ENCODE measurements around the gene CRTC1.

CRTC1 gene

DNA sequence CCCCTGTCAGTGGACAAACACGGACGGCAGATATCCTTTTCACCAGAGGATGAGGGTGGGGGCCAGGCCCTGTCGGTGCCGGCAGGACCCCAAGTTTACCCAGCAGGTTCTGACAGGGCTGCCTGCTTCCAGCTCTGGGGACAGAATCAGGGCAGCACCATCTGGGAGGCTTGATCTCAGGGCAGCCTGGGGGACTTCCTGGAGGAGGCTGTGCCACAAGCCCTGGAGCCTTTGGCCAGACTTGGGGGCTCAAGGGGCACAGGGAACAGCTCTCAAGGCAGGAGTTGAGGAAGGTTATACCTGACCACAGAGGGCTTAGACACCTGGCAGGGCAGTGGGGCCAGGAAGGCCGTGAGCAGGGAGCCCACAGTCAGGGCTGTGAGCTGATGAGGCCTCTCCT lies 62.5 kb downstream of the CRTC1 start:
- H3K9me3 ChIP-seq (ENCODE audit: control insufficient read depth in 1 of 2, low read length in 2 of 2) = no peaks in the 10 kb centered on the region
- H3K27ac ChIP-seq (ENCODE audit: low read length) = no peak overlapping the region
- no peak overlapping the region for H3K4me3 ChIP-seq (ENCODE audit: low read depth in 1 of 2, low read length in 2 of 2)
- peaks cover 4 to 17% of the 10 kb centered on the region in 2 donors for H3K4me1 ChIP-seq (ENCODE audit: control insufficient read depth in 1 of 2, insufficient read depth in 2 of 2, low read length in 2 of 2)
- H3K27me3 ChIP-seq (ENCODE audit: low read depth, low read length) = no peaks in the 10 kb centered on the region
- peaks cover 6 to 13% of the 10 kb centered on the region in 2 donors for H3K36me3 ChIP-seq (ENCODE audit: control insufficient read depth in 1 of 2, insufficient read depth in 2 of 2, low read length in 2 of 2)

DNA sequence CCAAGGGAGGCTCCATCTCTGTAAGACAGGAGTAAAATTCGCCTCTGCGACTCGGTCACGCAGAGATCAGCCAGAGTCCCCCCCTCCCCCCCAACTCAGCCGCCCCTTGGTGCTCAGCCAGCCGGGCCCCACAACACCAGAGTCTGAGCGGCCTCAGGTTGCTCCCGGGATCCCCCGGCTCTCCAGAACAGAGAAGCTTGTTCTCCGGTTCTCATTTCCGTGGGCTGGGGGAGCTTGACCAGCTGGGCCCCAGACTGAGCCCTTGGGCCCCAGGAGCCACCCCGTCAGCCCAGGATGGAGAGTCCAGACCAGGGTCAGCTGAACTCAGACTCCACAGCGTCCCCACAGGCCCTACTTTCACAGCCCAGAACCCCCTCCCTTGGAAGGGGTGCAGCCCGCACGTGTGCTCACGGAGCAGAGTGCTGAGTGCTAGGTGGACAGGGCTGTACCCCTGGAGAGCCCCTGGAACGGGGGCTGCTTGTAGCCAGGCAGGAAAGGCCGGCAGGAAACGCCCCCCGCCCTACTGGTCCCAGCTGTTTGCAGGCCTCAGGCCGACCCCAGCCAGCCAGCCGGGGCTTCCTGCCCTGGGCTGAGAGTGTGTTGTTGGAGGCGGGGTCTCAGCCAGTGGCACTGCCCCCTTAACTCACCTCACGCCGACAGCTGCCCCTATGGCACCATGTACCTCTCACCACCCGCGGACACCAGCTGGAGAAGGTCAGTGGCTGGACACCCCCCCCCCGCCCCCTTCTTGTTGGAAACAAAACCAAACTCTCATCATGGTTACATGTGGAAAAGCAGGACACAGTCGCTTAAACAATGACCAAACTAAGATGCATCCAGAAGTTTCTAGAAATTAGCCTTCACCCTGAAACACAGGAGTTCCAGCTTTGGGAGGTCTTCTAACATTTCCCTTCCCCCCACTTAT lies 63.2 kb downstream of the CRTC1 start:
- H3K27ac ChIP-seq (ENCODE audit: low read length) = no peak overlapping the region
- no peaks in the 10 kb centered on the region for H3K9me3 ChIP-seq (ENCODE audit: control insufficient read depth in 1 of 2, low read length in 2 of 2)
- no peak overlapping the region for H3K4me3 ChIP-seq (ENCODE audit: low read depth in 1 of 2, low read length in 2 of 2)
- H3K36me3 ChIP-seq (ENCODE audit: control insufficient read depth in 1 of 2, insufficient read depth in 2 of 2, low read length in 2 of 2) = peaks cover 7 to 19% of the 10 kb centered on the region in 2 donors
- peaks cover 0 to 15% of the 10 kb centered on the region in 2 donors for H3K4me1 ChIP-seq (ENCODE audit: control insufficient read depth in 1 of 2, insufficient read depth in 2 of 2, low read length in 2 of 2)
- H3K27me3 ChIP-seq (ENCODE audit: low read depth, low read length) = no peaks in the 10 kb centered on the region

DNA sequence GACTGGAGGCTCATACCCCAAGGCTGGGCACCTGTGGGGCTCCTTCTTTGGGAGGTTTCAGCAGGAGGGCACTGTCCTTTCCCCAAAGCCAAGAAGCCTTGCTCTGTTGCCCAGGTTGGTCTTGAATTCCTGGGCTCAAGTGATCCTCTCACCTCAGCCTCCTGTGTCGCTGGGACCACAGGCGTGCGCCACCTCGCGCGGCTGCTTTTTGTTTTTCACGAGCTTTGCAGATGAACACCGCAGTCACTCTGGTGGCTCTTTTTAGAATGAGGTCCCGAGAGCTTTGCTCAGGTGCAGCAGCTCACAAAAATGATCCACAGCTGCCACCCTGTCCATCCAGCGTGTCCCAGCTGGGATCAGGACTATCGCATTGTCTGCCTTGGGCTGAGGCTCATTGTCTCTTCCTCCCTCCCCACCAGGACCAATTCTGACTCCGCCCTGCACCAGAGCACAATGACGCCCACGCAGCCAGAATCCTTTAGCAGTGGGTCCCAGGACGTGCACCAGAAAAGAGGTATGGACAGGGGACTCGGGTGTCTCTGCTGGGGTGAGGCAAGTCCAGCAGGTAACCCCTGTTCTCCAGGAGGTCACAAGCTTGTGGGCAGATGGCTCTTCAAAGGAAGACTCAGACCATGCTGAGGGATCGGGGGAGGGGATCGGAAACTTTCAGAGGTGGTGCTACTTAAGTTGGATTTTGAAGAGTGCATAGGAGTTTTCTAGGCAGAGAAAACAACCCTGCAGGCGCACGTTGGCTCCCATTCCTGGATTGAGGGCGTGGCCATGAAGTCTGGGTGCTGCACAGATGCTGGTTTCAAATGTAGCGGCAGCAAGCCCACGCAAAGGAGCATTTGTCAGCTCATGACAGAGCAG lies 66.1 kb downstream of the CRTC1 start:
- H3K27me3 ChIP-seq (ENCODE audit: low read depth, low read length) = no peaks in the 10 kb centered on the region
- no peak overlapping the region for H3K4me3 ChIP-seq (ENCODE audit: low read depth in 1 of 2, low read length in 2 of 2)
- H3K4me1 ChIP-seq (ENCODE audit: control insufficient read depth in 1 of 2, insufficient read depth in 2 of 2, low read length in 2 of 2) = no peaks in the 10 kb centered on the region
- H3K27ac ChIP-seq (ENCODE audit: low read length) = no peak overlapping the region
- peaks cover 7 to 33% of the 10 kb centered on the region in 2 donors for H3K36me3 ChIP-seq (ENCODE audit: control insufficient read depth in 1 of 2, insufficient read depth in 2 of 2, low read length in 2 of 2)
- no peaks in the 10 kb centered on the region for H3K9me3 ChIP-seq (ENCODE audit: control insufficient read depth in 1 of 2, low read length in 2 of 2)

DNA sequence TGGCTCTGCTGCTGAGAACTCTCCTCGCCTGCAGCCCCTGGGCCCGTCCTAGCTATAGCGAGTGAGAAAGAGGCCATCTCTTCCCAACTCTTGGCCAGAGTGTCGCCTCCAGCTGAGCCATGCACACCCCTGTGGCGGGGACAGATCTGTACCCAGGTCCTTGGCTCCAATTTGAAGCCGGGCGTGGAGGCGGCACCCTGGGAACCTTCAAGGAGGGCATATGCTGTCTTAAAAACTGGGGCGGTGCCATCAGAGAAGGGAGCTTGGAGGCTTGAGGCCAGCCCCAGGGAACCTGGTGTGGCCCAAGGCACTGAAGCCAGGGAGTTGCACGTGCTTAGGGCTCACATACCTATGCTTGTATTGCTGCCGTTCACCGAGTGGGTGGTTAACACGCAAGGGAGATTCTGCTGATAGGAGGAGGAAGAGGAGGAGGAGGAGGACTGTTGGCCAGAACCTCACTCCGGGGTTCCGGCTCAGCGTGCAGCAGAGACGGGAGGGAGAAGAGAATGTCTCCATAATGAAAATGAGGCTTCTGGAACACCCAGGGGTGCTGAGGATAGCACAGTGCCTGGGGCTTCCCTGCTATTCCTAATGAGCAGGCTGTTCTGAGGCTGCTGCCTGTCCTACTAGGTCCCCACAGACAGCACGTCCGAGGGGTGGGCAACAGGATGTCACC lies 67.0 kb downstream of the CRTC1 start:
- Histone ChIP-seq H3K27ac (ENCODE audit: low read length) (no peak overlapping the region), H3K27me3 (ENCODE audit: low read depth, low read length) (no peaks in the 10 kb centered on the region), H3K36me3 (ENCODE audit: control insufficient read depth in 1 of 2, insufficient read depth in 2 of 2, low read length in 2 of 2) (peaks cover 7 to 33% of the 10 kb centered on the region in 2 donors), H3K4me3 (ENCODE audit: low read depth in 1 of 2, low read length in 2 of 2) (no peak overlapping the region), H3K4me1 (ENCODE audit: control insufficient read depth in 1 of 2, insufficient read depth in 2 of 2, low read length in 2 of 2) (no peaks in the 10 kb centered on the region), H3K9me3 (ENCODE audit: control insufficient read depth in 1 of 2, low read length in 2 of 2) (no peaks in the 10 kb centered on the region)

DNA sequence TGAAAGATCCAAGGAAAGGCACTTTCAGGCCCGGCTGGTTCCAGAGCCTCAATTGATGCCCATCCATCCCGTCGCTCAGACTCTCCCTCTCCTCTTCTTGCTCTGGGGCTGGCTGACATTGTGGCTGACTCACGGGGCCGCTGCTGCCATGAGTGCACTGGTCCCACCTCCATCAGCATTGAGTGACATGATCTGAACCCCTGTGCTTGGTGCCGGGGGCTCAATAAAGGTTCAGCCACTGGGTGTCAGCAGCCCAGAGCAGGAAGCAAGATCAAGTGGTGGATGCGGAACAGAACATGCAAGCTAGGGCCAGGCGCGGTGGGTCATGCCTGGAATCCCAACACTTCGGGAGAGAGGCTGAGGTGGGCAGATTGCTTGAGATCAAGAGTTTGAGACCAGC lies 68.1 kb downstream of the CRTC1 start:
- H3K9me3 ChIP-seq (ENCODE audit: control insufficient read depth in 1 of 2, low read length in 2 of 2) = no peaks in the 10 kb centered on the region
- no peak overlapping the region for H3K4me3 ChIP-seq (ENCODE audit: low read depth in 1 of 2, low read length in 2 of 2)
- H3K36me3 ChIP-seq (ENCODE audit: control insufficient read depth in 1 of 2, insufficient read depth in 2 of 2, low read length in 2 of 2) = peaks cover 7 to 33% of the 10 kb centered on the region in 2 donors
- H3K27me3 ChIP-seq (ENCODE audit: low read depth, low read length) = no peaks in the 10 kb centered on the region
- H3K4me1 ChIP-seq (ENCODE audit: control insufficient read depth in 1 of 2, insufficient read depth in 2 of 2, low read length in 2 of 2) = no peaks in the 10 kb centered on the region
- H3K27ac ChIP-seq (ENCODE audit: low read length) = no peak overlapping the region

DNA sequence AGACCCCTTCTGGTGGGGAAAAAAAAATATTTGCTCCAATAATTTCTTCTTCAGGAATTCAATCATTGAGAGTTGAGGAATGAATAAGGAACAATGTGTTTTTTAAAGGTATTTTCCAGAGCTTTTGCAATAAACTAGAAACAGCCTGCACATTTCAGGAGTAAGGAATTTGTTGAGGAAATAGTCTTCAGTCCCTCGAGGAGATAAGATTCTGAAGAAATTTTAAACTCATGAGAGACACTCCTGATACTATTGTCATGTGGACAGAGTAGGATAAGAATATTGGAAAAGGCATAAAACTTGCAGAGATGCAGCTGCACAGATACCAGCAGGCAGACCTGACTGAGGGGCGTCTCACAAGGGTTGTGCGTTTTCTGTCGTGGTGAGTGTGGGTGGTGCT lies 71.0 kb downstream of the CRTC1 start:
- Histone ChIP-seq H3K4me3 (ENCODE audit: low read depth in 1 of 2, low read length in 2 of 2) (no peak overlapping the region), H3K4me1 (ENCODE audit: control insufficient read depth in 1 of 2, insufficient read depth in 2 of 2, low read length in 2 of 2) (no peaks in the 10 kb centered on the region), H3K27me3 (ENCODE audit: low read depth, low read length) (no peaks in the 10 kb centered on the region), H3K9me3 (ENCODE audit: control insufficient read depth in 1 of 2, low read length in 2 of 2) (no peaks in the 10 kb centered on the region), H3K36me3 (ENCODE audit: control insufficient read depth in 1 of 2, insufficient read depth in 2 of 2, low read length in 2 of 2) (peaks cover 7 to 33% of the 10 kb centered on the region in 2 donors), H3K27ac (ENCODE audit: low read length) (no peak overlapping the region)

DNA sequence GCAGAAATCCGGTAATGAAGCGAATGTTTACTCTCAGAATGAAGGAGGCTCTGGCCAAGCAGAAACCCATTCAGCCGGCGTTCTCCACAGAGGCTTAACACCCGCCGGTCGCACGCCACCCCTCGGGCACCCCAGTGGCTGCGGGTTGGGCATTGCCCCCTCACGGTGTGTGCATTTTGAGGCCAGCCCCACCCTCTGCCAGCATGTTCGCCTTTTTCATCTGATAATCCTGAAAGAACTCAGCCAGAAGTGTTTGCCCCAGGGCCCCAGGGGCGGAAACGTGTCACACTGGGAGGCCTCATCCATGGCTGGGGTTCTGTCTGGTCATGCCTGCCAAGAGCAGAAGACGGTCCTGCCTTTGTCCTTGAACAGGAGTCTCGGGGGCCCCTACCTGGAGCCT lies 73.4 kb downstream of the CRTC1 start:
- H3K36me3 ChIP-seq (ENCODE audit: control insufficient read depth in 1 of 2, insufficient read depth in 2 of 2, low read length in 2 of 2) = peaks cover 0 to 14% of the 10 kb centered on the region in 2 donors
- H3K4me3 ChIP-seq (ENCODE audit: low read depth in 1 of 2, low read length in 2 of 2) = no peak overlapping the region
- H3K27ac ChIP-seq (ENCODE audit: low read length) = no peak overlapping the region

DNA sequence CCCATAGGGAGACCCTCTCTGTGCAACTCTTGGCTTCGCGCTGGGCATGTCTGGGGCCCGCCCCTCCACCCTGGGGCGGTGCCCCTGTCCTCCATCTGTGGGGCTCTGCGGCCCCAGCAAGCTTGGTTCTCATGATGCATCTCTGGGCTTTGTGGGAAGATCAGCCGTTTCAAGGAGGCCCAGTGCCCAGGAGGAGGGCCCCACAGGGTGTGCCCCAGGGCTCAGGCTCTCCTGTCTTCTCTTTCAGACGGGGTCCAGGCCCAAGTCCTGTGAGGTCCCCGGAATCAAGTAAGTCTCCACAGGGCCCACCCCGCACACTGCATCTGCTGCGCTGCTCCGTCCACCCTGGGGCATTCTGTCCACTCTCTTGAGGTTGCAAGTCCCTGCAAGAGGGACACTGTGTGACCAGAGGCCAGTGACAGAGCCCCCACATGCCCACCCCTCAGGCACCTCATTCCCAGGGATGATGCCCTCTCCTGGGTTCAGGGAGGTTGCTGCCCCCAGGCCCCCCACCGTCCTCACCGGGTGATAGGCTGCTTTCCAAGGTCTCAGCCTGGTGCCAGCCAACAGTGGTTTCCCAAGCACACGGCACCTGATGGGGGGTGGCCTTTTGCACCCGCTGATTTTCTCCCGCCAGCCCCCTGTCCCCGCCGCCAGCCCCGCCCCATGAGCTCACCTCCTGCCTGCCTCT lies 76.0 kb downstream of the CRTC1 start:
- H3K36me3 ChIP-seq (ENCODE audit: control insufficient read depth in 1 of 2, insufficient read depth in 2 of 2, low read length in 2 of 2) = peaks cover 0 to 2% of the 10 kb centered on the region in 2 donors
- H3K4me3 ChIP-seq (ENCODE audit: low read depth in 1 of 2, low read length in 2 of 2) = no peak overlapping the region
- H3K4me1 ChIP-seq (ENCODE audit: control insufficient read depth in 1 of 2, insufficient read depth in 2 of 2, low read length in 2 of 2) = peaks cover 6 to 17% of the 10 kb centered on the region in 2 donors
- H3K27ac ChIP-seq (ENCODE audit: low read length) = no peak overlapping the region
- no peaks in the 10 kb centered on the region for H3K9me3 ChIP-seq (ENCODE audit: control insufficient read depth in 1 of 2, low read length in 2 of 2)
- no peaks in the 10 kb centered on the region for H3K27me3 ChIP-seq (ENCODE audit: low read depth, low read length)

More for the DNA sequence above, 73.4 kb downstream of the CRTC1 start:
- H3K9me3 ChIP-seq (ENCODE audit: control insufficient read depth in 1 of 2, low read length in 2 of 2) = no peaks in the 10 kb centered on the region
- peaks cover 0 to 5% of the 10 kb centered on the region in 2 donors for H3K4me1 ChIP-seq (ENCODE audit: control insufficient read depth in 1 of 2, insufficient read depth in 2 of 2, low read length in 2 of 2)
- H3K27me3 ChIP-seq (ENCODE audit: low read depth, low read length) = no peaks in the 10 kb centered on the region

DNA sequence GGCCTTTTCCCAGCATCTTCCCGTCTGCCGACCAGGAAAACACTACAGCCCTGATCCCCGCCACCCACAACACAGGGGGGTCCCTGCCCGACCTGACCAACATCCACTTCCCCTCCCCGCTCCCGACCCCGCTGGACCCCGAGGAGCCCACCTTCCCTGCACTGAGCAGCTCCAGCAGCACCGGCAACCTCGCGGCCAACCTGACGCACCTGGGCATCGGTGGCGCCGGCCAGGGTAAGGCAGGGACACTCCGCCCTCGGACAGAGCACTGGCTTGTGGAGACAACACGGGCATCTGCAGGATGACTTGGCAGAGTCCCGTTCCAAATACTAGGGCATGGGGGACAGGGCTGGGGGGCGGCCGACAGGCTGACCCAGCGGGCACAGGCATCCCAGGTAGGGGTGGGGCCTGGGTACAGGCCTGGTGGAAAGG lies 76.5 kb downstream of the CRTC1 start:
- H3K4me3 ChIP-seq (ENCODE audit: low read depth in 1 of 2, low read length in 2 of 2) = no peak overlapping the region
- H3K27me3 ChIP-seq (ENCODE audit: low read depth, low read length) = no peaks in the 10 kb centered on the region
- H3K4me1 ChIP-seq (ENCODE audit: control insufficient read depth in 1 of 2, insufficient read depth in 2 of 2, low read length in 2 of 2) = peaks cover 6 to 17% of the 10 kb centered on the region in 2 donors
- no peaks in the 10 kb centered on the region for H3K36me3 ChIP-seq (ENCODE audit: control insufficient read depth in 1 of 2, insufficient read depth in 2 of 2, low read length in 2 of 2)
- no peaks in the 10 kb centered on the region for H3K9me3 ChIP-seq (ENCODE audit: control insufficient read depth in 1 of 2, low read length in 2 of 2)
- no peak overlapping the region for H3K27ac ChIP-seq (ENCODE audit: low read length)

DNA sequence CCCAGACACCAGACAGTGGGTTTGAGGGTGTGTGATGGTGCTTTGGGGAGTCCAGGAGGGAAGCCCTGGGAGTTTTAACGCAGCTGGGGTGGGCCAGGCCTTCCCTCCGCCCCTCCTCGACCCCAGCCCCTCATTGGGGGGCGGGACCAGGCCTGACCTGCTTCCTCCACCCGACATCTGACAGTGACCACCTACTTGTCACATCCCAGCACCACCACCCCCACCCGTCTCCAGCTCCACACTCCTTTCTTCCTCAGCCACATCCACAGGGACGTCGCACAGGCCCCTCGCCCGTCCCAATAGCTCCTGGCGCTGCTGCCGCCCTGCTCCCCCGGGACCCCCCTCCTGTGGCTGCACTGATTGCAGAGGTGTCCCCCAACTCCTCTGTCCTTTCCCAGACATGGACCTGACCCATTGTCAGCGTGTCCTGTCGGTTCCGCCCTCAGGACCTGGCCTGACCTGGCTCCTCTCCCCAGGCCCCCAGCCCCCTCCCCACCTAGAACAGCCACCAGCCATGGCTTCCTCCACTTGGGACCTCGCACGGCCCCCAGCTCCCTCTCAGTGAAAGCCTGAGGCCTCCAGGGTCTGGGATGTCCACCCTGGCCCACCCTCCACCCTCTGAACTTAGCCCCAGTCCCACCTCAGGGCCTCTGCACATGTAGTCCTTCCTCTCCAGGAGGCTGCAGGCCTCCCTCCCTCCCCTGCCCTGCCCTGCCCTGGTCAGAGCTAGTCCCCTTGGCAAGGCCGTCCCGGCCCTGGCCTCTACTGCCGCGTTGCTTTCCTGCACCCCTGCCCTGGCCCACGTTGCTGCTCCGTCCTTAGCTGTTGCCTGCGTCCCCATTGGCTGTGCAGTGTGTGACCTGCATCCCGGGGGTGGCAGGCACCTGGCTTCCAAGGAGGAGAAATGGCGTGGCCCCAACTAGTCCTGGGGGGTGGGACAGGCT lies 77.2 kb downstream of the CRTC1 start:
- H3K27ac ChIP-seq (ENCODE audit: low read length) = no peak overlapping the region
- no peaks in the 10 kb centered on the region for H3K36me3 ChIP-seq (ENCODE audit: control insufficient read depth in 1 of 2, insufficient read depth in 2 of 2, low read length in 2 of 2)
- H3K9me3 ChIP-seq (ENCODE audit: control insufficient read depth in 1 of 2, low read length in 2 of 2) = no peaks in the 10 kb centered on the region
- no peak overlapping the region for H3K4me3 ChIP-seq (ENCODE audit: low read depth in 1 of 2, low read length in 2 of 2)
- peaks cover 6 to 17% of the 10 kb centered on the region in 2 donors for H3K4me1 ChIP-seq (ENCODE audit: control insufficient read depth in 1 of 2, insufficient read depth in 2 of 2, low read length in 2 of 2)
- H3K27me3 ChIP-seq (ENCODE audit: low read depth, low read length) = no peaks in the 10 kb centered on the region
